H1 (cell line): ENCODE data around the gene LSM14B. TPM values are rescaled to one million over a fixed set of nuclear protein-coding genes. Genes with fewer than 3 reads are reported as not detected.

Experiments used
- ASH2L ChIP-seq: fragments of 200-600, 300-600 bp; sonication (generic); IDR thresholded peaks from one replicate; pipeline ENCODE4 v1.7.1; 2017; ENCODE audit warnings: low read length
- HDAC6 ChIP-seq: IDR thresholded peaks from one replicate; pipeline ENCODE4 v1.7.1; 2012; ENCODE audit warnings: low read depth, mild to moderate bottlenecking, inconsistent platforms, low read length, moderate library complexity
- RNF2 ChIP-seq: fragments of 200-900, 300-1000 bp; sonication (generic); IDR thresholded peaks from 2 replicates; pipeline ENCODE4 v1.7.1; 2016; ENCODE audit warnings: borderline replicate concordance, low read depth, mild to moderate bottlenecking, antibody characterized with exemption, low read length; ENCODE audit not compliant: poor library complexity, severe bottlenecking; ENCODE audit errors: missing control alignments
- SRF ChIP-seq: IDR thresholded peaks from 2 replicates; pipeline ENCODE4 v1.6.1; 2011; ENCODE audit warnings: mild to moderate bottlenecking, low read depth, low read length, moderate library complexity
- polyA plus RNA-seq, 7 experiments: library from polyadenylated mRNA; depleted of rRNA in 3 of 7; stranded (reverse) in 5 of 7; unstranded in 2 of 7; fragments of >200 nt in 5 of 7; fragments of 200-250 nt in 2 of 7; gene quantifications; 1 replicate in 5 of 7; 2 replicates in 1 of 7; 4 replicates in 1 of 7; pipeline versions ENCODE4 v1.2.1 to v1.2.3, GENCODE V29; 2011 to 2013; ENCODE audit warnings: missing spikeins in 2 of 7, mixed read lengths in 2 of 7
- total RNA-seq: library from RNA; stranded (reverse); fragmentation: NEBNext Ultra II Directional; extraction: Animal tissue kit (Norgen Biotek cat#: 25700); gene quantifications from 2 replicates; pipeline ENCODE4 v1.2.1, GENCODE V29; 2021

The LSM14B gene
- total and polyA plus RNA-seq, 2 of the 8 experiments (the other 6 are each of a cell fraction or from before 2014, with no cell fraction given) = 58.3 to 65.6 TPM

DNA sequence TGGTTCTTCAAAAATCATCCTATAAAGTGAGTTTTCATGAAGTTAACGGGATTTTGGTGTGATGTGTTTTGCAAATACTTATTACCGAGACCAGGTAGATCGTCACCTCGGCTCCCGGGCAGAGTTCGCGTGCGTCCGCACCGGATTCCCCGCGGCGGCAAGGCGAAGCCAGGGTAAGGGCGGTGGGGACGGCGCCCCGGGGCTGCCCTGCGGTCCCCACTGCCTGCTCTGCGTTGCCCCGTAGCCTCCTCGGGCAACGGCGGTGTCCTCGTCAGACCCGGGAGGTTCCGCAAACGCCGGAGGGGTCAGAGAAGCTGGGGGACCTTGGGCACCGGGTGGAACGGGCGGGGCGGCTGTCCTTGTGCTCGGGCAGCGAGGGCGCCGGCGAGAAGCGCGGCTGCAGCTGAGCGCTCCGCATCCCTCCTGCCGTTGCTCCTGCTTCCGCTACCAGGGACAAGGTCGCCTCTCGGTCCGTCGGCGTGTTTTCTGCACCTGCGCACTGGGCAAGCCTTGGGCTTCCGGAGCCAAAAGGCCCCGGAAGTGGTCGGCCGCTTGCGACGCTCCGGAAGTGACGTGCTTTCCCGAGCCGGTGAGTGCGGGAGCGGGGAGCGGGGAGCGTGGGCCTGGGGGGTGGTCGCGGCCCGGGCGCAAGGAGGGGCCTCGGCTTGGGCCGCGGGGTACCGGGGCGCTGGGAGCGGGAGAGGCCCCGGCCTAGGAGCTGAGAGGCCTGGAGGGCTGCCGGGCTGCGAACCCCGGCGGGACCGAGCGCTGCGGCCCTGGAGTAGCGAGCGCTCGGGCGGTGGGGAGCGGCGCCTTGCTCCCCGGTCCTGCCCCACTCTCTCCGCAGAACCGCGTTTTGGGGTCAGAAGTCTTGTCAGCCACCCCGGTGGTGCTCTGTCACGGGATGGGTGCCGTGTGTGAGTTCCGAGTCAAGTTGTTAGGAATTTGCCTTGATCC lies 60.5 kb downstream of the LSM14B start, which contains the start of gene MTG2 (continued):
- TF ChIP-seq HDAC6 (no peak), ASH2L (peak; percentile 98), RNF2 (no peak), SRF (peak; percentile 68)
